ENCODE measurements around the gene ZDHHC14.

ZDHHC14 gene

DNA sequence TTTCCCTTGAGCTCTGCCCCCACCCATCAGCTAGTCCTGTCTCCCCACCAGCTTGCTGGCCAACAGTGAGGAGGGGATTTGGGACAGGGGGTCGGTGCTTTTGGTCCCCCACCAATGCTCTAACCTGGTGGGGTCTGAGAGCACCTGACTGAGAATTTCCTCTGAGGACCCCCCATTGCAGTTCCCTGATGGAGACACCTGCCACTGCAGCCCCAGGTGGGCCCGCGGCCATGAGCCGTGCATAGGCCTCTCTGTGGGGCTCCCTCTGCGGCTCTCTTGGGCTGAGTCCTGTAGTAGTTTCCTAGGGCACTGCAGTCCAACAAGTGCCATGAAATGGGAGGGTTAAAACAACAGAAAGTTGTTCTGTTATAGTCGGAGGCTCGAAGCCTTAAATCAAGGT lies 269.8 kb downstream of the ZDHHC14 start:
- DNase-seq, result no peak

DNA sequence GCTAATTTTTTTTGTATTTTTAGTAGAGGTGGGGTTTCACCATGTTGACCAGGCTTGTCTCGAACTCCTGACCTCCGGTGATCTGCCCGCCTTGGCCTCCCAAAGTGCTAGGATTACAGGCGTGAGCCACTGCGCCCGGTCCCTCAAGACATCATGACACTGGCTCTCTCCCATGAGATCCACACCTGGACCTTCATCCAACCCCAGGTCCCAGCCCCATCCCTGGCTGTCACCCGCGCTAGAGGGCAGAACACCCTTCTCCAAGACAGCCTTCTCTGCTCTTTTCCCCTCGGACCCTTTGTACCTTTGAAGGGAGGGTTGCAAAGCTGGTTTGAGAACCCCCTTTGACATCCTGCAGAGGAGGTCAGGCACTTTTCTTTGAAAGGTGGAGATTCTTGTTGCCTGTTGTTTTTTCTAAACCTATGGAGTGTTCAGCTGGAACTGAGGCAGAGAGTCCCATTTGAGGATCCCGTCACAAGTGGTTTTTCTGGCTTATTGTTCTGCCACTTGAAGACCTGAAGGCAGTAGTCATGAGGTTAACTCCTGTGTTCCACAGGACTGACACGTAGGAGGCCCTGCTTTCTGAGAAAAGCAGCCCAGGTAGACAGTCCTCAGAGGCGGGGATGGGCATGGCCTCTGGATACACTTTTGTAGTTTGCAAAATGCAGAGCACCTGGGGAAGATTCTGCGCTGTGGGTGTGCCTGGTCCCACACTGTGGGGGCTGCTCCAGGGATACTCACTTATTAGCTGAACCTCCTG lies 270.9 kb downstream of the ZDHHC14 start:
- no peak for DNase-seq

GRCh38 chr6:157652601-157653363 lies 271.8 kb downstream of the ZDHHC14 start:
- no peak for DNase-seq

GRCh38 chr6:157653521-157653920 lies 272.5 kb downstream of the ZDHHC14 start:
- DNase-seq, result no peak

DNA sequence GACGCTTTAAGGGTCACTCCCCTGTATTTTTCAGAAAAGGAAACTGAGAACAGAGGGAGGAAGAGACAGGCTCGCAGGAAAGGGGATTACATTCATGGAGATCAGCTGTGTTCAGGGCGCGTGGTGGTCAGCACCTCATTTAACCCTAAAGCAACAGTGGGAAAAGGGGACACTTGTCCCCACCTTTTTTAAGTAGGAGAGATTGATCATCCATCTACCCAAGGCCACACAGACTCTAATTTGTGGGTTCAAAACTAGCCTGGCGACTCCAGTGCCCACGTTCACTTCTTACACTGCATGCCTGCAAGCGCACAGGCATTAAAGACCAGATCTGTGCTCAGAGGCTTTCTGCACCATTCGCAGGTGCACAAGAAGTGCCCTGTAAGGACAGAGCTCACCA lies 274.1 kb downstream of the ZDHHC14 start:
- no peak for DNase-seq

GRCh38 chr6:157656437-157656997 lies 275.5 kb downstream of the ZDHHC14 start:
- no peak for DNase-seq

GRCh38 chr6:157657754-157658153 lies 276.8 kb downstream of the ZDHHC14 start:
- DNase-seq, result no peak

GRCh38 chr6:157658301-157658700 lies 277.3 kb downstream of the ZDHHC14 start:
- DNase-seq, result no peak

- DNase-seq, result no peak
Observed at GRCh38 chr6:157659536-157660271, 278.7 kb downstream of the ZDHHC14 start.

DNA sequence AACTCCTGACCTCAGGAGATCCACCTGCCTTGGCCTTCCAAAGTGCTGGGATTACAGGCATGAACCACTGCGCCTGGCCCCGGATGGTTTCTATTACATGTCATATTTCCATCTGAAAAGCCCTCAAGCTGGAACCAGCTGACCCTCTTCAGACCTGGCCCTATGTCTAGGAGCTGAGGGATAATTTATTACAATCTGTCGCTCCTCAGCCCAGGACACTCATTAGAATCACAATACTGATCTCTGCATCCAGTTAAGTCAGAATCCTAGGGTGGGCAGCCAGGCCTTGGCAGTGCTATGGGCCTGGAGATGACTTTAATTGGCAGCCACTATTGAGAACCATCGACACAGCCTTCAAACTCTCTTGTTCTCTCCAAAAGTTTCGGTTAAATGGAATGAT lies 279.4 kb downstream of the ZDHHC14 start:
- DNase-seq, result no peak

- DNase-seq, result no peak
Observed at GRCh38 chr6:157661652-157662051, 280.7 kb downstream of the ZDHHC14 start.

GRCh38 chr6:157663261-157663660 lies 282.3 kb downstream of the ZDHHC14 start:
- no peak for DNase-seq

GRCh38 chr6:157665180-157665579 lies 284.2 kb downstream of the ZDHHC14 start:
- no peak for DNase-seq

- DNase-seq, result no peak
Observed at GRCh38 chr6:157666729-157667128, 285.7 kb downstream of the ZDHHC14 start.

GRCh38 chr6:157667211-157668008 lies 286.4 kb downstream of the ZDHHC14 start:
- DNase-seq, result peak in 1 of 4 experiments; percentile 23

GRCh38 chr6:157668009-157668401 lies 287.0 kb downstream of the ZDHHC14 start:
- no peak for DNase-seq

- no peak for DNase-seq
Observed at GRCh38 chr6:157668713-157669112, 287.7 kb downstream of the ZDHHC14 start.

- no peak for DNase-seq
Observed at GRCh38 chr6:157669323-157669722, 288.3 kb downstream of the ZDHHC14 start.

GRCh38 chr6:157669747-157670216 lies 288.8 kb downstream of the ZDHHC14 start:
- DNase-seq, result no peak

DNA sequence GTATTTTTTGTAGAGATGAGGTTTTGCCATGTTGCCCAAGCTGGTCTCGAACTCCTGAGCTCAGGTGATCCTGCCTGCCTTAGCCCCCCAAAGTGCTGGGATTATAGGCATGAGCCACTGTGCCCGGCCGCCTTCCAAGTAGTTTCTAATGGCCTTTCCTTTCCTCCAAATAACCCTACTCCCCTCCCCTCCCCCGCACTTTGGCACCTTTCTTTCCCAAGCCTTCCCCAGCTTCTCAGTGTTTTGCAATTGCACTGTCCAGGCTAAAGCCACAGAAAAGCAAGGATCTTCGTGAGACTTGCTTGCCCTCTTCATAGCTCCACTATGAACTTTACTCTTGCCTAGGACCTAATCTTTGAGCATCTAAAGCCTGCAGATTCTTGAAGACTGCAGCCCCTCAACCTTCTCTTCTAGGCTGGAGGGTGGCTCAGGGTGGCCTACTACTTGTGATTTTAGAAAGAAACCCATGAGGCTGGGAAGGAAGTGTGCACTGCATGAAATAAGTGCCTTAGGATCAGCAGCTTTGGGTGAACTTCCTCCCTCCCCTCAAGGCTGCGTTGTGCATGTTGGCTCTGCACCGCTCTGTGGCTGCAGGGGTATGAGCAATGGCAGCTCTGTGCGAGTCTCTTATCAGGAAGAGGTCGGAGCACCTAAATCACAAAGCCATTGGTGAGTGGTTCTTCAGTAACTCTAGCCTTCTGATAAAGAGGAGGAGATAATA lies 289.6 kb downstream of the ZDHHC14 start:
- peak in 1 of 4 experiments; percentile 13 for DNase-seq

DNA sequence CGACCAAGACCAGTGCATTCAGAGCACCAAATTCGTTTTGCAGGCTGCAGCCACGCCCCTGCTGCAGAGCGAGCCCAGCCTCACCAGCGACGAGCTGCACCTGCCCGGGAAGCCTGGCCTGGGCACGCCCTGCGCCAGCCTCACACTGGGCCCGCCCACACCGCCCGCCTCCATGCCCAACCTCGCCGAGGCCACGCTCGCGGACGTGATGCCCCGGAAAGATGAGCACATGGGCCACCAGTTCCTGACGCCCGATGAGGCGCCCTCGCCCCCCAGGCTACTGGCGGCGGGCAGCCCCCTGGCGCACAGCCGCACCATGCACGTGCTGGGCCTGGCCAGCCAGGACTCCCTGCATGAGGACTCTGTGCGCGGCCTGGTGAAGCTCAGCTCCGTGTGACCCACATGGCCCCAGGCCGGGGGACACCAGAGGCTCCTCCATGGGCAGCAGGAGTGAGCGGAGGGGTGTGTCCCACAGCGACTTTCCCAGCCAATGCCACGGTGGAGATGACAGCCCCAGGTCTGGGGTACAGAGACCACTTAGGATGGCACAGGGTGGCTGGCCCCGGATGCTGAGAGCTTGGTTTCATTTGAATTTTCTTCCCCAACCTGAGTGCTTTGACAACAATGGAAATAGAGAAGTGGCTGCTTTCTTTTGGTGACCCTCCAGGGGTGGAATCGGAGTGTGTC lies 291.9 kb downstream of the ZDHHC14 start:
- DNase-seq, result no peak
